HG02763 (cell line): Measurements from ENCODE around the gene PELO.

ENCODE experiments used
- ATAC-seq: cut with Tn5 transposase; IDR thresholded peaks from one replicate; pipeline ENCODE4 v1.9.1; 2021; ENCODE audit warnings: mild to moderate bottlenecking, moderate library complexity; ENCODE audit not compliant: unreplicated experiment

PELO gene

DNA sequence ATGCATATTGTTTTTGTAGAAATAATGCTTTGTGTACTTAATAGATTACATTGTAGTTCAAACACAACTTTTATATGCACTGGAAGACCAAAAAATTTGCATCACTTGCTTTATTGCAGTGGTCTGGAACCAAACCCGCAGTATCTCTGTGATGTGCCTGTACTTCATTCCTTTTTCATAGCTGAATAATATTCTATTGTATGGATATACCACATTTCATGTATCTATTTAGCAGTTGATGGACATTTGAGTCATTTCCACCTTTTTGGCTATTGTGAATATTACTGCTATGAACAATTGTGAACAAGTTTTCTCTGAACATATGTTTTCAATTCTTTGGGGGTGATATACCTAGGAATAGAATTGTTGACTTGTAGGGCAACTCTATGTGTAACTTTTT, 40.1 kb downstream of the PELO start:
- ATAC-seq: no peak

DNA sequence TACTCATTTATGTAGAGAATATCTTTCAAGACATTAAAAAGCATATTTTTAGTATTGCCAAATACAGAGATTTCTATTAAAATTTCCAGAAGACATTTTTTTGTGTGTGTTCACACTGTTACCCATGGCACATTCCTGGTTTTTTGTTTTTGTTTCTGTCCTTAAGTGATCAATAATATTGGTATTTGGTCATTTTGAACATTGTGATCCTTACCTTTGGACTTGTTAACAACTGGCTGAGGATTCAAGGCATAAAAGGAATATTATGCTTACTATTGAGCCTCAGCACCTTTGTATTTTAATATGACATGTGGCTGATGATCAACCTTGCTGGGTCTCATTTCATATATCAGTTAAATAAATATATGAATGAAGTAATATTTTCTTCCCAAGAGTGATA, 41.9 kb downstream of the PELO start:
- ATAC-seq: no peak

DNA sequence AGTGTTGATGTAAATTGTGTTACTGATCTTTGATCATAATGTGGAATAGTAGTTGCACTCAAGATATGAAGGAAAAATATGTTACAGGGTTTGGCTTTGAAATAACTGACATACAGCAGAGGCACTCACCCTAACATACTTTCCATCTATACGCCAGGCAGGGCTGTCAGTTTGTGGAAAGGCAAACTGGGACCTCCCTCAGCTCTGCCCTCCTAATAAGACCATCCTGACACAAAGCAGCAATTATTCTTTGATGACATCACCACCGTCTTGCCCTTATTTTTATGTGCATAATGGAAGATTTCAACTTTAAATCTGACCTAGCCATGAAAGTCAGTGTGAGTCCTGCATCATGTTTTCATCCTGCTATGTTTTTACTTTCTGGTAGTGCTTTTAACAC, 42.9 kb downstream of the PELO start:
- no peak for ATAC-seq

DNA sequence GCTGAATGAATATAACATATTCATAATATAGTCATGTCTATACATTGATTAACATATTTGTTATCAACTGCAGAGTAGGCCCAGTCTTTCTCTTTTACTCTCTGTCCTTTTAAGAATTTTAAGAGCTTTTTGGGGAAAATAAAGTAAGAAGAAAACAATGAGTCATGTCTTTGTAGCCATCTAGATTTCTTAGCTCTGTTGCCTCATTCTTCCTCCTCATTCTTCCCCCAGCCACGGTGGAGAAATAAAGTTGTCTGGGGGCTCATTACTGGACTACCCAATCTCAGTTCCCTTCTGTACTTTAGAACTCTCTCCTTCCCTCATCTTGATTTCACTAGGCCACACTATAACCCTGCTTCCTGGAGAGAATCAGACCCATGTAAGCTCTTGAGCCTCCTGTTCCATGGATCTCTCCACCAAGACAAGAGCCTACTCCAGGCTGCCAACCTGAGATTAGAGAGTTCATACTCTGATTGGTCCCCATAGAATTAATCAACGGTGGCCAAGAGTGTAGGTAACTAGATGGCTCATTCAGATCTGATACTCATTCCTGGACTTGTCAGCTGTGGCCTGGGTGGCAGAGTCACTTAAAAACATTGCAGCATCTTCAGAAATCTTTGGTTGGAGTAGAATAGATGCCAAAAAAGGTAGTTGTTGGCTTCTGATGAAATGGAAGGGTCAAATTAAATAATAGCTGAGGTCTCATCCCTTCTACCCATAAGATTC, 44.2 kb downstream of the PELO start:
- ATAC-seq: no peak

DNA sequence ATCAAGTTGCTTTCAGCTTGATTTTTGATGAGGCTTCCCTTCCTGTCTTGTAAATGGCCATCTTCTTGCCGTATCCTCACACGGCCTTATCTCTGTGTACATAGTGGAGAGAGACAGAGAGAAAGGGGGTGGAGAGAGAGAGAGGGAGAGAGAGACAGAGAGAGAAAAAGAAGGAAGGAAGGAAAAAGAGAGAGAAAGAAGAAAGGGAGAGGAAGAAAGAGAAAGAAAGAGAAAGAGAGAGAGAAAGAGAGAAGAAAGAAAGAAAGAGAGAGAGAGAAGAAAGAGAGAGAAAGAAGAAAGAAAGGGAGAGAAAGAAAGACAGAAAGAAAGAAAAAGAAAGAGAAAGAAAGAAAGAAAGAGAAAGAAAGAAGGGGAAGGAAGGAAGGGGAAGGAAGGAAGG, 46.6 kb downstream of the PELO start:
- ATAC-seq: no peak

DNA sequence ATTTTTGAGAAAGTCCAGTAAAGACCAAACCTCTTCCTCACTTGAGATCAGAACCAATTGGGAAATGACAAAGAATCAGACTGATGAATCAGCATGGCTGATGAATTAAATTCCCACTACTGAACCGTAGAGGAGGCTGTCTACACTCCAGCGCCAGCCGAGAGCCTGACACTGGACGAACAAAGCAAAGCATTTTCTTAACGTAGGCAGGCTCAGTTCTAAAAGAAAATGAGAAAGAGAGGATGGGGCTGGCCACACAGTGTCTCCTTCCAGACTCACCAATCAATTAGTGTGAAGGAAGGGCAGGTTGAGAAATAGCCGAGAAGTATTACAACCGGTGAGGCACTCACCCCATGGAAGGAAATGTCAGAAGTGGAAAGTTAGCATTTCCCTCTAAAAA, 49.4 kb downstream of the PELO start:
- no peak for ATAC-seq
